HG03460 (cell line): Measurements from ENCODE around the gene ILDR2.

Experiments
- ATAC-seq: cut with Tn5 transposase; IDR thresholded peaks from one replicate; pipeline ENCODE4 v1.9.1; 2021; ENCODE audit not compliant: unreplicated experiment

The ILDR2 gene

GRCh38 chr1:166971252-166971651, 4.1 kb downstream of the ILDR2 start:
- no peak for ATAC-seq

DNA sequence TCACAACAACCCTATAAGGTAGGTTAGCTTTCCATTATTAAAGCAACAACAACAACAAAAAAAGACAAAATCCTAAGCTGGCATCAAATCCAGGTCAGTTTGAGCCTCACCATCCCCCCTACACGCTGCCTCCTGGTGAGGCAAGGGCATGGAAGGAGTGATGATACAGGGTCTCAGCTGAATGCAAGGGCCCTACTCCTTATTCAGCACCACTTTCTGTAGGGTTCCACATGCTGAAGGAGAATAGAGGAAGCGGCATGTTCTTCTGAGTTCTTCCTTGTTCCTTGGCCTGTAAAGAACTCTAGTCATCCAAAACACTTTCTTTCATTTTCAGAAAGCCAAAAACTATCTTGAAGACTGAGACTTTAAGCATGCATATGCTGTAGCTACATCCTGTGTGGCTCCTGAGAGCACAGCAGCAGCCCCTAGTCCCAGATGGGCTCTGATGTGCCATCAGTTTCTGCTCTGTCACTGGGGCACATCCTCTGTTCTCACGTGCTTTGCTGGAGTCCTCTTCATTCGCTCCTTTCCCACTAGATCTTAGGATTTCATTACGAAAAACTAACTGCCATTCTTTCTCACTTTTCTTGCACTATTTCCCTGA, 6.2 kb downstream of the ILDR2 start:
- ATAC-seq, result peak; percentile 88

DNA sequence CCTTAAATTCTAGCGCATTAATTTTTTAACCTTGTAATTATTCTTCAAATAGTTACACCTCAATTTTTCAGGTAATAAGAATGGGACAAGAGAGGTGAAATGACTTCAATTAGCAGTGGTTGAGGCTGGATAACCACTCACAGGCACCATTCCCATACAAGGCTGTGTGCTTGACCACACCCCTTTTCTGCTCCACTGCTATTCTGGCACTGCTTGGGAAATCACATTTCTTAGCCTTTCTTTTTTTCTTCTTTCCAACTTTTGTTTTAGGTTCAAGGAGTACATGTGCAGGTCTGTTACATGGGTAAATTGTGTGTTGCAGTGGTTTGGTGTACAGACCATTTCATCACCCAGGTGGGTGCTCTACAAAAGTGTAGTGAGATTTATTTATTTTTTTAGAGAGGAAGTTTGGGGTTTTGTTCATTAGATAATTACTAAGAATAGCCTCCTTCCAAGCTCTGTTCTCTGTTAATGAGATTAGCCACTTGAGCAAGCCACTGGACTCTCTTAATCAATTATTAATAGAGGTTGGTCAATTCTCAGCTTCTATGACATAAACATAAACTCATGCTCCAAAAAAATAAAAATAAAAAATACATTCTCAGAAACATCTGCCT, 14.4 kb downstream of the ILDR2 start:
- ATAC-seq, result peak; percentile 75

DNA sequence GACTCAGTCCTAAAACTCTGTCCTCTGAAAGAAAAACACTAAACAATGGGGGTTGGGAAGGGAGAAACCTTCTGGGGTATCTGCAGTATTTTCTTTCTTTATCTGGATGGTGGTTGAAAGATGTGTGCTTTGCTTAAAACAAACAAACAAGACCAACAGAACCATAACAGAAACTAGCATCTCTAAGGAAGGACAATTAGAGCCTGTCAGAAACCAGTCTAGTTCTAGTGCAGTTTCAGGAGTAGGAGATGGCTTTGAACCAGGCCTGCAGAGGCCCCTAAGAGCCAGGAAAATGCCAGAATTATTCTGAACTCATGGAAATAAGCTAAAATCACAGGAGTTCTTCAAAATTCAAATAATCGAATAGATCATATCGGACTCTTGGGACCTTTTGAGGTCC, 18.5 kb downstream of the ILDR2 start:
- no peak for ATAC-seq

DNA sequence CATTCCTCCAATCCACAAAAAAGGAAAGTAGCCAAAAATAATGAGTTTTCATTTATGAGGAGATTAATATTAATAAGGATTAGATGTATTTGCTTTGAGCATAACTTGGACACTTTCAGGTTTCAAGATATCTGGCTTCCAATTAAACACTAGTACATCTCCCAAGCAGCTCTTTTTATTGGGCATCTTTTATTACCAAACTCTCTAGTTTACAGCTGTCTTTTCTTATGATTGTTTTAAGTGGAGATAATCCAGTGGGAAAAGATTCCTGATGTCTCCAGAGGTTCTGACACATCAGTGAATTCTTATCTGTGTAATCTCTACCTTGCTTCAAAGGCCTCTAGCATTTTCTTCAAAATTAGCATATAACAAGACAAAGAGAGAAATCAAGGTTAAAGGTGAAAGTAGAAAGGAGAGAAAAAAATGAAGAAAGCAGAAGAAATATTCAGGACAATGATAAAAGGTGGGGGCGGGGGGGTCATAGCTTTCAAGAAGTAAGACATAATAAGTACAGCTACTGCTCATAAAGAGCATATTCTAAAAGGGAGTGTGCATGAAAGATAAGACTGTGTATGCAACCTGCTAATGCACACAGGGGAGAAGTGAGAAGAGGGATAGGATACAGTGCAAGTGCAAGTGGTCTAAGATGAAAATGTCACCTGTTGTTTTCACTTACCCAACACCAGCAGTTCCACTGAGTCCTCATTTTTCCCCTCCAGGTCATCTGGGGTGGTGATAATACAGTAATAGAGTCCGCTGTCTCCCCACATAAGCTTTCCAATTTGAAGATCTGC, 19.1 kb downstream of the ILDR2 start:
- no peak for ATAC-seq

DNA sequence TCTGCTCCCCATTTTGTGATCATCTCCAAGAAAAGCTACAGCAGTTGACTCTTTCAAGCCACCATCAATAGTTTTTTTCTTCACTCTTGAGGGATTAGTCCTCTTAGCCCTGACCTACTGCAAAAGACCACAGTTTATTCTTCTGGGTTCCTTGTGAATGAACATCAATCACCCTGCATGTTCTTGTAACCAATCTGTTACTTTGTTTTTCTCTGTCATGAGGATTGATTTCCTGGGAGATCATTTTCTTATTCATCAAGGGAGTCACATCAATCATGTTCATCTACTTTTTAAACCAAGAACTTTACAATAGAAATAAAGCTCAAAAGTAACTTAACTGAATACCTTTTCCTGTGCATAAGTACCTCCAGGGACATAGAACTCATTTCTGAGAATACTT, 21.8 kb downstream of the ILDR2 start:
- no peak for ATAC-seq

- no peak for ATAC-seq
Measured at GRCh38 chr1:166952002-166952746, 23.2 kb downstream of the ILDR2 start.

DNA sequence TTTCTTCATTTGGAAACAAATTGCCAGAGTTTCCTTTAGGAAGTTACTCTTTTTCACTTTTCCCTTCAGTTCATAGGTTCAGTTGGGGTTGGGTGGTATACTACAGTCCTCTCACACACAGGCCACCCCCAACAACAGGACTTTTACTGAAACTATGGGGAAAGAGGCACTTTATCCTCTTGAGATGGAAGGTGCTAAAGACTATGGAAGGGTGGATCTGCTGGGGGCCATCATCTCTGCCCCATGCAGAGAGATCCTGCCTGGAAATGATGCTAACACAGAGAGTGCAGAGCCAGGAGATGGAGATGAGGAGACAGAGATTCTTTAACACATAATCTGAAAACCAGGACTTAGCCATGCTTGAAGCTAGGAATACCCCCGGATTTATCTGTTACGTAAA, 24.3 kb downstream of the ILDR2 start:
- no peak for ATAC-seq

DNA sequence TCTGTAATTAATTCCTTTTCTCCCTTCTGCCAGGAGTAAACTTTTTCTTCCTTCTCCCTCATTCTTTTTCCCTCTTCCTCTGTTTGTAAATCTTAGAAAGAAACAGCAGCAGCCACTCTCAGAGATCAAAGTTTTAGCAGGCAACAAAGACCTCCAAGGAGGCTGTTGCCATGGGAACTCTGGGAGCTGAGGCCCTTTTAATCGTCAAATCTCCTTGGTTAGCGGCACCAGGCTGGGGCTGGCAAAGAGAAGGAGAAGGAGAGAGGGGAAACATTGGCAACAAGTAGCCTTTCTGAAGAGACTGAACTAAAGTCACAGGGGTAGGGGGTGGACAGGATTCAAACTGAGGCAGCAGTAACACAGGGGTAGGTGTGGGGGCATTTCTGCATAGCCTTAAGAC, 25.2 kb downstream of the ILDR2 start:
- no peak for ATAC-seq

- ATAC-seq, result no peak
Measured at GRCh38 chr1:166948856-166949350, 26.4 kb downstream of the ILDR2 start.

GRCh38 chr1:166947398-166948043, 27.8 kb downstream of the ILDR2 start:
- no peak for ATAC-seq

- ATAC-seq, result no peak
Measured at GRCh38 chr1:166944186-166944967, 31.0 kb downstream of the ILDR2 start.

DNA sequence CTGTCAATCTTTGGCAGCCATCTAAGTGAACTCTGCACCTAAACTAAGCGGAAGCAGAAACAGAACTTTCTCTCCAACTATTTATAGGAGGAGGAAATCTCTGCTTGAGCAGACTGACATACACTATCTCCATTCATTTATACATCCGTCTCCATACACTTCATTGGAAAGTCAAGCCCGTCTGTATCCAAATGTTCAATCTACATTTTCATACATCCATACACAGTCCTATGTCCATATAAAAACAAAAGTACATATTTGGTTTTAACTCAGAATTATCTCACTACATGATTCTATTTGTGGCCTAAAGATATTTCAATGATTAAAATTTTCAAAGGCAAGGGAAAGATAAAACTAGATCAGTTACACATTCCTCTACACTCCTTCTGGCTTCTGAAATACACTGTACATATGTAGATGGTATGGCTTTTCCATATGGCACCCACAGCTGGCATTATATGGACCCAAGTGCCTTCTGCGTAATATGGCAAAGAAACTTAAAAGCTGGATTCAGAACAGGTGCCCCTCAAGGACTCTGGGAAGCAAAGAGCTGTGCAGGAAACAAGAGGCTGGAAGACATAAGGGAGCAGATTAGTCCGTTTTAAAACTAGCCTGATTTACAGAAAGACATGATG, 35.5 kb downstream of the ILDR2 start:
- ATAC-seq, result no peak

GRCh38 chr1:166937962-166938361, 37.4 kb downstream of the ILDR2 start:
- no peak for ATAC-seq

DNA sequence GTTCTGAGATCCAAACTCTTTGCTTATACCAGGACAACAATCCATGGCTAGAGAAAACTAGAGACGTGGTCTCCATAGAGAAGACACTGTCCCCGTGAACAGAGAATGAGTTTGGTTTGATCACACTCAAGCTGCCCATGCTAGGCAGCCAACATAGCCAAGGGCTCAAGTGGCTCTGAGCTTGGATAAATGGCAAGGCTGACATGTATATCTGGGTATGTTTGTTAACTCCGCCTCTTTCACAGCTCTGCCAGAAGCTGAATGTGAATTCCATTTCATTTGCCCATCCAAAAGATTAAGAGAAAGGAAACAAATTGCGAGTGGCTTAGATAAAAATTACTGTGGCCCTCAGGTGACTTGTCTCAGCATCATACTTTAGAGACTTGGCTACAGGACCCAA, 38.0 kb downstream of the ILDR2 start:
- ATAC-seq, result no peak

- ATAC-seq, result no peak
Measured at GRCh38 chr1:166933633-166934032, 41.7 kb downstream of the ILDR2 start.

- no peak for ATAC-seq
Measured at GRCh38 chr1:166933140-166933539, 42.2 kb downstream of the ILDR2 start.

GRCh38 chr1:166929911-166930310, 45.4 kb downstream of the ILDR2 start:
- no peak for ATAC-seq

DNA sequence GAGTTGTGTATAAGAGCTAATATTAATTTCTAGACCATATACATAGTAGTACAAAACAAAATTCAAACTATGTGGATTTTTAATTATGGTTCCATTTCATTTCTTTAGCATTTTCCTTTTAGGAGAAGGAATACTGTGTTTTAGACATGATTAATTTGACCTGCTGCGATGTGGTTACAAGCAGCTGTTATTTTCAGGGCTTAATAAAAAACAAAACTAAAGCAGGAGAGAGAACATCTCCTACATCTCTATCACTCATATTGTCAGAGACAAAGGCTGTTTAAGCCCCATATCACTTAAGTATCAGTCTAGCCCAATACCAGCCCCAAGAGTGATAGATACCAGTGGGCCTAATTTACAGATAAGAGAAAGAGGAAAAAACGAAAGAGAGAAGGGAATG, 47.6 kb downstream of the ILDR2 start:
- no peak for ATAC-seq
